ENCODE measurements around the gene ZAP70. TPM values are rescaled to one million over a fixed set of nuclear protein-coding genes. Genes with fewer than 3 reads are reported as not detected.

ZAP70 gene
- total and polyA plus RNA-seq, 10 of the 15 experiments (the other 5 are each of a cell fraction or from before 2014, with no cell fraction given) = 0.18 to 2.9 (median 1.2) TPM; not detected in 1

- intact Hi-C loops (cut with micrococcal nuclease; ENCODE audit: unreplicated experiment) = no loop called here
- ChIA-PET RAD21 (ENCODE audit: unreplicated experiment) (no interaction called here), CTCF (interaction anchor here (0.6 to 3.2 kb wide), 3 partner anchors 29 to 431 kb away, joined by 3 to 16 read pairs (median 3); no protein-coding TSS in a partner anchor), POLR2A (interaction anchor here (0.6 to 0.7 kb wide), 2 partner anchors 21 to 418 kb away, joined by 3 to 4 read pairs; no protein-coding TSS in a partner anchor), SMC1A (ENCODE audit: uncharacterized antibody, unreplicated experiment) (no interaction called here)
- no TSS peak for BruUV-seq (replicated peaks)
- WGBS (ENCODE audit: insufficient coverage, insufficient replicate concordance, low lambda C conversion rate, missing lambda C conversion rate) = 98% methylated on average over 3 of the region's 3 CpGs
- DNase-seq (ENCODE audit: low read depth, low spot score) = no peak
- no peaks in the 10 kb centered on the region for H4K20me1 ChIP-seq (ENCODE audit: control insufficient read depth, insufficient read depth)
- no peak overlapping the region for H2AFZ ChIP-seq (ENCODE audit: control insufficient read depth, low read depth, low read length)
- ATAC-seq = no peak
- no peaks in the 10 kb centered on the region for H3K9me3 ChIP-seq (replicated peaks; ENCODE audit: control insufficient read depth, insufficient read depth, low read length)
- peaks cover 9 to 11% of the 10 kb centered on the region in 2 experiments for H3K36me3 ChIP-seq (ENCODE audit: control insufficient read depth in 2 of 2, insufficient read depth in 2 of 2, low read length in 1 of 2)
- FAIRE-seq = no peak
- in situ Hi-C loops (cut with MboI) = no loop called here
- no peak overlapping the region for H3K4me2 ChIP-seq (ENCODE audit: control insufficient read depth, insufficient read depth)
- no peak overlapping the region for H3K4me3 ChIP-seq
- no peaks in the 10 kb centered on the region for H3K79me2 ChIP-seq (ENCODE audit: control insufficient read depth, insufficient read depth, low read length)
- no peaks in the 10 kb centered on the region for H3K27me3 ChIP-seq (replicated peaks in 1 of 2; ENCODE audit: control insufficient read depth in 2 of 2, insufficient read depth in 2 of 2, low read length in 1 of 2)
- no peak overlapping the region for H3K9ac ChIP-seq (ENCODE audit: control insufficient read depth, insufficient read depth, low read length)
- no peaks in the 10 kb centered on the region for H3K4me1 ChIP-seq (ENCODE audit: control insufficient read depth, insufficient read depth, low read length)
- no peak overlapping the region for H3K27ac ChIP-seq (ENCODE audit: control insufficient read depth, insufficient read depth)
- no peak for TF ChIP-seq WRNIP1 (IDR thresholded peaks at IDR 0.05; ENCODE audit: borderline replicate concordance, low read depth, low read length)
- TF ChIP-seq SIX5 (IDR thresholded peaks at IDR 0.05; ENCODE audit: low read depth, low read length, severe bottlenecking) = no peak
- no peak for TF ChIP-seq FOXM1 (IDR thresholded peaks at IDR 0.05; ENCODE audit: low read depth, low read length)
- TF ChIP-seq CHD4 (IDR thresholded peaks at IDR 0.05) = no peak
Measured at GRCh38 chr2:97769711-97770110, 56.3 kb downstream of the ZAP70 start.

GRCh38 chr2:97770445-97770844, 57.1 kb downstream of the ZAP70 start:
- Histone ChIP-seq H2AFZ (ENCODE audit: control insufficient read depth, low read depth, low read length) (no peak overlapping the region), H3K36me3 (ENCODE audit: control insufficient read depth in 2 of 2, insufficient read depth in 2 of 2, low read length in 1 of 2) (peaks cover 6 to 11% of the 10 kb centered on the region in 2 experiments), H3K27ac (ENCODE audit: control insufficient read depth, insufficient read depth) (no peak overlapping the region), H3K27me3 (replicated peaks in 1 of 2; ENCODE audit: control insufficient read depth in 2 of 2, insufficient read depth in 2 of 2, low read length in 1 of 2) (no peaks in the 10 kb centered on the region), H3K9ac (ENCODE audit: control insufficient read depth, insufficient read depth, low read length) (no peak overlapping the region), H3K79me2 (ENCODE audit: control insufficient read depth, insufficient read depth, low read length) (no peaks in the 10 kb centered on the region), H3K4me1 (ENCODE audit: control insufficient read depth, insufficient read depth, low read length) (no peaks in the 10 kb centered on the region), H3K4me2 (ENCODE audit: control insufficient read depth, insufficient read depth) (no peak overlapping the region), H3K9me3 (replicated peaks; ENCODE audit: control insufficient read depth, insufficient read depth, low read length) (no peaks in the 10 kb centered on the region), H3K4me3 (no peak overlapping the region), H4K20me1 (ENCODE audit: control insufficient read depth, insufficient read depth) (no peaks in the 10 kb centered on the region)
- WGBS (ENCODE audit: insufficient coverage, insufficient replicate concordance, low lambda C conversion rate, missing lambda C conversion rate) = 67% methylated on average over 4 of the region's 4 CpGs
- CTCF ChIA-PET = interaction anchor here (0.6 to 0.7 kb wide), 2 partner anchors 39 to 430 kb away, joined by 3 read pairs; no protein-coding TSS in a partner anchor
- in situ Hi-C loops (cut with MboI) (no loop called here), intact Hi-C loops (cut with micrococcal nuclease; ENCODE audit: unreplicated experiment) (no loop called here)
- RAD21 ChIA-PET (ENCODE audit: unreplicated experiment) = no interaction called here
- TF ChIP-seq ZNF687 (IDR thresholded peaks at IDR 0.05) (no peak), CBX5 (IDR thresholded peaks at IDR 0.05; ENCODE audit: low read depth) (no peak), RBBP5 (conservative IDR thresholded peaks at IDR 0.05) (no peak), YBX1 (IDR thresholded peaks at IDR 0.05) (no peak), TAF1 (IDR thresholded peaks at IDR 0.05; ENCODE audit: borderline replicate concordance, low read depth, low read length) (no peak), PML (IDR thresholded peaks at IDR 0.05; ENCODE audit: low read length) (no peak), HDAC2 (IDR thresholded peaks at IDR 0.05) (no peak), BHLHE40 (IDR thresholded peaks at IDR 0.05; ENCODE audit: borderline replicate concordance in 1 of 2, low read depth in 2 of 2, low read length in 1 of 2) (no peak), NFIC (IDR thresholded peaks at IDR 0.05; ENCODE audit: low read depth, low read length) (no peak), CHD1 (IDR thresholded peaks at IDR 0.05; ENCODE audit: low read depth, low read length) (no peak), IKZF2 (IDR thresholded peaks at IDR 0.05) (no peak)
- FAIRE-seq (no peak), ATAC-seq (no peak), DNase-seq (ENCODE audit: low read depth, low spot score) (no peak)
- POLR2A ChIA-PET = interaction anchor here (0.6 kb wide), 1 partner anchor 21 kb away, joined by 4 read pairs; no protein-coding TSS in a partner anchor
- SMC1A ChIA-PET (ENCODE audit: uncharacterized antibody, unreplicated experiment) = no interaction called here
- no TSS peak for BruUV-seq (replicated peaks)
